Endothelial cell of umbilical vein (primary cell): ENCODE measurements around the gene IBA57.

Experiments used
- CTCF ChIP-seq, 2 donors: IDR thresholded peaks; 1 replicate in 1 of 2; 2 replicates in 1 of 2; pipeline ENCODE4 v1.5.1; 2011; ENCODE audit warnings: low read length in 2 of 2, mild to moderate bottlenecking in 2 of 2, moderate library complexity in 2 of 2, control low read depth in 1 of 2, inconsistent platforms in 1 of 2, low read depth in 1 of 2; ENCODE audit not compliant: insufficient read depth in 1 of 2; ENCODE audit errors: extremely low read depth in 1 of 2
- EZH2 ChIP-seq: IDR thresholded peaks from 2 replicates; pipeline ENCODE4 v1.6.1; 2012; ENCODE audit warnings: borderline replicate concordance, low read depth, mild to moderate bottlenecking, moderate library complexity, low read length, inconsistent platforms; ENCODE audit not compliant: severe bottlenecking
- POLR2A ChIP-seq: IDR thresholded peaks from 2 replicates; pipeline ENCODE4 v1.6.1; 2012; ENCODE audit warnings: low read depth, mild to moderate bottlenecking, control low read depth, low read length
- POLR2AphosphoS5 ChIP-seq: IDR thresholded peaks from 2 replicates; pipeline ENCODE4 v1.6.1; 2012; ENCODE audit warnings: low read depth, mild to moderate bottlenecking, control low read depth, low read length, moderate library complexity; ENCODE audit not compliant: insufficient read depth

- TF ChIP-seq POLR2AphosphoS5 (no peak), CTCF (IDR thresholded peaks at IDR 0.05; ENCODE audit: extremely low read depth in 1 of 2, insufficient read depth in 1 of 2, low read depth in 1 of 2, low read length in 2 of 2) (no peak), POLR2A (no peak), EZH2 (no peak)
Observed at GRCh38 chr1:228150120-228150460, 15.5 kb upstream of the IBA57 start.
